HS-5 (cell line): Measurements from ENCODE around the gene RGS3.
"Not testable (repeated sequence)": the region's sequence is repeated elsewhere in the genome, so short reads cannot be mapped to it uniquely, and the experiment has no call there.

ENCODE experiments used
- DNase-seq: peaks from one replicate; pipeline ENCODE4 v3.0.0-alpha.2; 2012; ENCODE audit warnings: low read depth

RGS3 gene

GRCh38 chr9:113548221-113549041 is 84.9 kb downstream of the RGS3 start:
- DNase-seq, result no peak

DNA sequence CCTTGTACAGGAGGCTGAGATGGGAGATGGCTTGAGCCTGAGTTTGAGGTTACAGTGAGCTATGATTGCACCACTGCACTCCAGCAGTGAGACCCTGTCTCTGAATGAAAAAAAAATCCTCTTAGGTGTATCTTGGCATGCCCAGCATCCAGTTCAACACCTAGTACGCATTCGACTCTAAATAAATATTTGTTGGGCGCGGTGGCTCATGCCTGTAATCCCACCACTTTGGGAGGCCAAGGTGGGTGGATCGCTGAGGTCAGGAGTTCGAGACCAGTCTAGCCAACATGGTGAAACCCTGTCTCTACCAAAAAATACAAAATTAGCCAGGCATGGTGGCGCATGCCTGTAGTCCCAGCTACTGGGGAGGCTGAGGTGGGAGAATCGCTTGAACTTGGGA is 86.4 kb downstream of the RGS3 start:
- not testable (repeated sequence) for DNase-seq

DNA sequence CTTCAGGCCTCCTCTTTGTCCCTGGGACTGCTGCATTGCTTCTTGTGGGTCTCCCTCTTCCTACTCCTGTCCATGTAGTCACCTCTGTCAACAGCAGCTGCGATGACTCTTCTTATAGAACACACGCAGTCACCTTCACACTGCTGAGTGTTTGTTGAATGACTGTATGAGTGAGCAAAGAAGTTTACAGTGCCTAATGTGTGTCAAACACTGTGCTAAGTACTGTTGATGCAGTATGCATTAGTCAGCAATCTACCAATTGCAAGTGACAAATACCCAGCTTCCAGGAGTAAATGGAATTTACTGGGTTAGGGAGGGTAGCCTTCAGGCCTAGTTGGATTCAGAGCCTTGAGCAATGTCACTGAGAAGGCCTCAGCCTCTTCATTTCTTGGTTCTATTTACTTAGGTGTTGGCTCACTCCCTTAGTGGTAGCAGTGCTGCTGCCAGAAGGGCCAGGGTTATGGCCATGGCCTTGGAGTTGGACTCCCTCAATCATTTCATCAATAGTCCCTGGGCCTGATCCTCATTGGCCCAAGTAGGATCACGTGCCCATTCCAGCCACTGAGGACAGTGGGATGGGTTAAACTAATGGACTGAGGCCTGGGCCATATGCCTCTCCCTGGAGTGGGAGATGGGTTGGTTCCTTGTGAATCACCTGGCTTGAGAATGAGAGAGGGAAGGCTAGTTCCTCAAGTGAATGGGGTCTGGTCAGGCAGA is 93.5 kb downstream of the RGS3 start:
- DNase-seq, result no peak

GRCh38 chr9:113558632-113559502 is 95.3 kb downstream of the RGS3 start:
- no peak for DNase-seq

GRCh38 chr9:113559834-113560800 is 96.6 kb downstream of the RGS3 start:
- no peak for DNase-seq

GRCh38 chr9:113562653-113563381 is 99.3 kb downstream of the RGS3 start:
- DNase-seq, result no peak

DNA sequence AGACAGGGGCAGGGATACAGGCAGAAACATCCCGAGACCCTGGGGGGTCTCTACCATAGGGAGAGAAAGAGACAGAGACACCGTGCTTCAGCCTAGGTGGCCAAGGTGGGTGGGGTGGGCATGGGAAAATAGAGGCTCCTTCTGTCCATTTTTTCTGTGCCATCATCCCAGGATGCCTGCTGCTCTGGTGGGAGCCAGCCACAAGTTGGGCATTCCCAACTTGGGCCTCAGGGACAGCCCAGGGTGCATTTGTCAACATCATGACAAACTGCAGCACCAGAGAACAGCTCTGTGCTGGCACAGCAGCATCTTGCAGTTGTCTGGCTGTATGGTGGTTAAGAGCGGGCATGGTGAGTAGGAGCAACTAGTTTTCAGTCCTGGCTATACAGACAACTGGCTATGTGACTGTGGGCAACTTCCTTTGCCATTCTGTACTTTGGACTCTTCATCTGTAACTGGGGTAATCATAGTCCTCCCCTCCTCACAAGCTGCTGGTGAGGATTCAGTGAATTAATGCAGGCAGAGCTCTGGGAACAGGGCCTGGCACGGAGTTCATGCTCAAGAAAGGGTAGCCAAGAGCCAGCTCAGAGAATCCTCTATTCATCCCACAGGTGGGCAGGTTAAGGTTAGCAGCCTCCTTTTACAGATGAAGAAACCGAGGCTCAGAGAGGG is 100.4 kb downstream of the RGS3 start:
- no peak for DNase-seq

GRCh38 chr9:113564498-113565237 is 101.1 kb downstream of the RGS3 start:
- DNase-seq, result no peak

DNA sequence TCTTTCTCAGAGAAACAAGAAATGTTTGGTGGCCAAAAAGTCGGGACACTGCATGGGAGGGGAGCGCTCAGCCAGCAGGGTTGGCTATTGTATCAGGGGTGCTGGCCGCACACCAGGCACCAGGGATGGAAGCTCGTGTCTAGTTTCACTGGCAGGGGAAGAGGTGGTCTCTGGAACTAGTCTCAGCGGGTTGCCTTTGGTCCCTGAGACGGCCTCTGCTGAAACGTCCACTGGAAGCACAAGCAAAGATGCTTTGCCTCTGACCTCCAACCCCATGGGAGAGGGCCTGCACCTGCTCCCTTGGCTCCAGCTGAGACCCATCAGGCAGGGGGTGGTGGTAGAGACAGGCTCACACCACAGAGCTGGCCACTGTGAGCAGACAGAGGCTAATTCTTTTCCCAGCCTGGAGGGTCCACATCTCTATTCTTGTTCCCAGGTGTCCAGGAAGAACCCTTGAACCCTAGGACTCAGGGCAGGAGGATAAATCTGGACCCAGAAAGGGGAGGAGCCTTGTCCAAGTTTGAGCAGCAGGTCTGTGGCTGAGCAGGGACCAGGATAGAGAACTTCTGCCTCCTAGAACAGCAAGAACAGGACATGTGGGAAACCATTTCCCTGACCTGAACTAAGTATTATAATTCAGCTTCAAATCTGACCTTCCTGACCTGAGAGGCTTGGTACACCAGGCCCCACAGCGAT is 102.6 kb downstream of the RGS3 start:
- no peak for DNase-seq

- no peak for DNase-seq
Observed at GRCh38 chr9:113566712-113567071, 103.2 kb downstream of the RGS3 start.

DNA sequence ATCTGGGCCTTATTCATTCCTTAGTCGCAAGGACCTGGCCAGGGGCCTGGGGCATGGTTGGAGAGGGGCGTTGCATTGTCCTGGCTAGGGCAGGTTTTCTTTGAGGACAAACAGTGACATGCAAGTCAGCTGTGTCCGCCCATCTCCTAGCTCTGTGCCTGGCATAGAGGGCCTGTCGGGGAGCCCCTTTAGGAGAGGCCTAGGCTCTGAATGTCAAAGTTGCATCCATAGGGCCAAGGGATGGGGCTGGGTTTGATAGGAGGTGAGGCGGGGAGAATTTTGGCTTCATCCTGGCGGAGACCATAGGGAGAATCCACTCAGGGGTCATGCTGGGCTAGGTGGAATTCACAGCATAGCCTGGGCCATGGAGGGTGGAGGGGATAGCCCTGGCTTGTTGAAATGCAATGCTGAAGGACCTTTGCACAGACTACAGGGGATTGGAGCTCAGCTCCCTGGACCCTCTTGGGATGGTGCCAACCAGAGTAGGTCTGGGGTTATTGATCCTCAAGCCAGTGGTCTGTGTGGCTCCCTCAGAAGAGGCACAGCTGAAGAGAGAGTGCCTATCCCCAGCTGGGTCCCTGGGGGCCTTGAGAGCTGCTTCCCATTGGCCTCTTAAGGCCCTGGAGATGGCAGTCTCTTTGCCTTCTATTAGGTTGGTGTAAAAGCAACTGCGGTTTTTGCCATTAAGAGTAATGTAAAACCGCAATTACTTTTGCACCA is 104.0 kb downstream of the RGS3 start:
- no peak for DNase-seq

DNA sequence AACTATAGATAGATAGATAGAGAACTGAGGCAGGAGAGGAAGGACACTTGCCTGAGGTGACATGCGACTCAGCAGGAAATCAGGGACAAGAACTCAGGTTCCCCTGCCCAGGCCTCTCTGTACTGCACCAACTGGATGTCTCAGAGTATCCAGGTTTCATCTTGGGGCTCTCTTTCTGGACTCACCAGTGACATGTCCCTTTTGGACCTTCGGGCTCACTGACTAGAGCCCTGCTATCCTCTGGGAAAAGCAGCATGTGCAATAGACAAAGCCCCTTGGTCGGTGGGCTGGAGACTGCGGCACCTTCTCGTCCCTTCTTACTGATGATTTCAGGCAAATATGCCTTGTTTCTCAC is 104.5 kb downstream of the RGS3 start:
- DNase-seq, result no peak

- DNase-seq, result no peak
Observed at GRCh38 chr9:113568571-113569321, 105.2 kb downstream of the RGS3 start.

DNA sequence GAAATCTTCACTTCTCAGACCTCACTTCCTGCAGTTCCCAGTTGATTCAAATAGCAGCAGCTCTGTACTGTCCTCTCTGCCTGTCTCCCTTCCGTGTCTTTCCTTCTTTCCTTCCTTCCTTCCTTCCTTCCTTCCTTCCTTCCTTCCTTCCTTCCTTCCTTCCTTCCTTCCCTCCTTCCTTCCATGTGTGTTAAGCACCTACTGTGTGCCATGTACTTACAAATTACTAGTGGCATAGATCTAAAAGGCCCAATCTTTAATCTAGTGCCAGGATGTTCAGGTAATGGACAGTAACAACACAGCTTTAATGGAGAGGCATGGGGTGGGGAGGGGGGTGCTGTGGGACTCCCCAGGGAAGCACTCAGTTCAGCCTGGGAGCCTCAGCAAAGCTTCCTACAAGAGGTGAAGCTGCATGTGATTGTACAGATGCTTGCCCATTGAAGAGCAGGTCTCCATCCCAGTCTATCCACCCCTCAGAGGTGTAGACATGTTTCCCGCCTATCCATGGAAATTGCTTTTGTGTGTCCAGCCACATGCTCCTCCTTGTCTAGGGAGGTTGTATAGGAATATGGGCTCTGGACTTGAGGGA is 106.0 kb downstream of the RGS3 start:
- no peak for DNase-seq

GRCh38 chr9:113570106-113570505 is 106.6 kb downstream of the RGS3 start:
- no peak for DNase-seq

GRCh38 chr9:113570749-113571711 is 107.5 kb downstream of the RGS3 start:
- DNase-seq, result no peak
